Measurements from ENCODE around the gene RBM15.

RBM15 gene

DNA sequence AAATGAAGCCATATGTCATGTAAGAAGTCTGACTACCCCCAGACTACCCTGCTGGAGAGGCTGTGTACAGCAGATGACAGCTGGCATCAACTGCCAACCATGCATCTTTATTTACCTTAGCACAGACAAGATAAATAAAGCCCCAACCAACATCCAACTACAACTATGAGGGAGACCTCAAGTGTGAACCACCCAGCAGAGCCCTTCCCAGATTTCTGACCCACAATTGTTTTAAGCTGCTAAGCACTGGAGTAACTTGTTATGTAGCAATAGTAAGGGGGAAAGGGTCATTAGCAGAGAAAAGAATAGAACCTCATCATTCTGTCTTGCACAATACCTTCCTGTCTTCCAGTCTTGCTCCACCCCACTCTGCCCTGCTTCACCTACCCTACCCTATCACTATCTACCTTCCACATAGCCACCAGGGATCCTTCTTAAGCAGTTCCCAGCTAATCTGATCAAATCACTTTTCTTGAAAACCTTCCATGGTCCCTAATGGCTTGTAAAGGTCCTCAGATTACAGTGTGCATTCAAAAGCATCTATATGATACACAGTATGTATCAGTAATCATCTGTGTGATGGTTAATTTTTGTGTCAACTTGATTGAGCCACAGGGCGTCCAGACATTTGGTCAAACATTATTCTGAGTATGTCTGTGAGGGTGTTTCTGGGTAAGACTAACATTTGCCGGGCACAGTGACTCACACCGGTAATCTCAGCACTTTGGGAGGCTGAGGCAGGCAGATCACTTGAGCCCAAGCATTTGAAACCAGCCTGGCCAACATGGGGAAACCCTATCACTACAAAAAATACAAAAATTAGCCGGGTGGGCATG is 19.6 kb upstream of the RBM15 start:
- DNase-seq (ENCODE audit: extremely low read depth, low read depth) = no peak
- H3K4me3 ChIP-seq (replicated peaks; ENCODE audit: low read depth, low read length) = no peak overlapping the region
- TF ChIP-seq CTCF (IDR thresholded peaks at IDR 0.05; ENCODE audit: low read depth, low read length, missing control alignments) = no peak

GRCh38 chr1:110320168-110320518 is 19.0 kb upstream of the RBM15 start:
- no peak overlapping the region for H3K4me3 ChIP-seq (replicated peaks; ENCODE audit: low read depth, low read length)

GRCh38 chr1:110321045-110321444 is 18.1 kb upstream of the RBM15 start:
- DNase-seq (ENCODE audit: extremely low read depth, low read depth) = no peak
- no peak overlapping the region for H3K4me3 ChIP-seq (replicated peaks; ENCODE audit: low read depth, low read length)
- no peak for TF ChIP-seq CTCF (IDR thresholded peaks at IDR 0.05; ENCODE audit: low read depth, low read length, missing control alignments)

More at GRCh38 chr1:110320168-110320518, 19.0 kb upstream of the RBM15 start:
- no peak for TF ChIP-seq CTCF (IDR thresholded peaks at IDR 0.05; ENCODE audit: low read depth, low read length, missing control alignments)
- DNase-seq (ENCODE audit: extremely low read depth, low read depth) = no peak

- TF ChIP-seq CTCF (IDR thresholded peaks at IDR 0.05; ENCODE audit: low read depth, low read length, missing control alignments) = no peak
- DNase-seq (ENCODE audit: extremely low read depth, low read depth) = no peak
These were observed 17.3 kb upstream of the RBM15 start for GRCh38 chr1:110321846-110322245.

DNA sequence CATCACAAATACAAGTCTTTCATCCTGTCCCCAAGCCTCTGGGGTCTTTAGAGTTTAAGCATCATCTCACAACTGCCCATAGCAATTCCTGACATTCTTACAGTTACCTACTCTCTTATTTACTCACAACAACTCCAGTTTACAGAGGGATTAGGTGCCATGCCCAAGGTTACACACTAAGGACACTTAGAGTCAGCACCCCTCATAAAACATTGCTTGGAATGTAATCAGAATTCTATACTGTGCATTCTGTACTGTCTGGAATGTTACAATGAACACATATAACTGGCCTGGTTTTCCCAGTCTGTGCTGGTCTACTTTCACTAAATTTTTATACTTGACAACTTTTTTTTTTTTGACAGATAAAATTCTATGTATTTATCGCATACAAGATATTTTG is 14.5 kb upstream of the RBM15 start:
- no peak overlapping the region for H3K4me3 ChIP-seq (replicated peaks; ENCODE audit: low read depth, low read length)
- TF ChIP-seq CTCF (IDR thresholded peaks at IDR 0.05; ENCODE audit: low read depth, low read length, missing control alignments) = no peak
- no peak for DNase-seq (ENCODE audit: extremely low read depth, low read depth)

More at GRCh38 chr1:110321846-110322245, 17.3 kb upstream of the RBM15 start:
- H3K4me3 ChIP-seq (replicated peaks; ENCODE audit: low read depth, low read length) = no peak overlapping the region

GRCh38 chr1:110326826-110327225 is 12.4 kb upstream of the RBM15 start:
- no peak for DNase-seq (ENCODE audit: extremely low read depth, low read depth)
- no peak for TF ChIP-seq CTCF (IDR thresholded peaks at IDR 0.05; ENCODE audit: low read depth, low read length, missing control alignments)
- no peak overlapping the region for H3K4me3 ChIP-seq (replicated peaks; ENCODE audit: low read depth, low read length)
